ENCODE measurements around the gene TMSB15B.
"Not testable (repeated sequence)": the region's sequence is repeated elsewhere in the genome, so short reads cannot be mapped to it uniquely, and the experiment has no call there.

TMSB15B gene

DNA sequence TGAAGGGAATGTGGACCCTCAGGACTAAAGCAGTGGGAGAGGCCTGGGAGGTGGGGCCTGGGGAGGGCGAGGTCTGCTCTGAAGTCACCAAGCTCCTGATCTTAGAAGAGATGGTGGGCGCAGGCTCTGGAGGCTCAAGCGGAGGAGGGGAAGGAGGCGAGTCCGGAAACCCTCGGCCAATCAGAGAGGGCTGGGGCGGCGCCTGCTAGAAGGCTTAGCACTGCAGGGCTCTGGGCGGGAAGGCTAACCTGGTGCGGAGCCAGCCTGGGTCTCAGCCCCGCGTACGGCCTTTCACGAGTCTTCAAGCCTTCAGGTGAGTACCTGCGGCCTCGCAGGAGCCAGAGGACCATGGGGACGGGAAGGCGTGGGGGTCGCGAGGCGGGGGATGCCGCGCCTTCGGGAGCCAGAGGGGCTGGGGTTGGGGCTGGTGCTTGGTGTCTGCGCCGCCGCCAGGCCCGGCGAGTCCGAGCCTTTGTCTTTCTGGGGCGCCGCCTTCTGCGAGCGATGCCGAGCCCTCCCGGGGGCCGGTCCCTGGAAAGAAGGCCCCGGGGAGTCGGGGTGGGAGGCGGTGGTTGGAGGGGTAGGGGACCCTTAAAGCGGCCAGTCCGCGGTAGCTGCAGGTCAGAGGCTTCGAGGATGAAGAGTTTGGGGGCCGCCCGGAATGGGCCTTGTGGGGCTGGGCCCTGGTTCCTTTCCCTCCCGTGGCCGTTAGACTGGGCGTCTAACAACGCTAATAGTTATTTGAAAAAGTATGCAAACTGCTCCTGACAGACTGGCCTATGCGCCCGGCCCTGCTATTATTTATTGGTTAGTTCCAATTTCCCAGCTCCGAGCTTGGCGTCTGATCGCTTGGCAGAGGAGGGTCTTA lies at the start of gene TMSB15B:
Gene TMSB15B, plus strand, starts transcription at position 217 of the 868 bp plus-strand sequence.
- DNase-seq (ENCODE audit: low read depth in 2 of 2), result not testable (repeated sequence)

- DNase-seq (ENCODE audit: low read depth in 2 of 2), result no peak
Measured at GRCh38 chrX:103913356-103914020, 48.9 kb upstream of the TMSB15B start.

GRCh38 chrX:103918050-103918449 lies 44.4 kb upstream of the TMSB15B start:
- DNase-seq (ENCODE audit: low read depth in 2 of 2), result peak in 1 of 2 experiments; percentile 33

DNA sequence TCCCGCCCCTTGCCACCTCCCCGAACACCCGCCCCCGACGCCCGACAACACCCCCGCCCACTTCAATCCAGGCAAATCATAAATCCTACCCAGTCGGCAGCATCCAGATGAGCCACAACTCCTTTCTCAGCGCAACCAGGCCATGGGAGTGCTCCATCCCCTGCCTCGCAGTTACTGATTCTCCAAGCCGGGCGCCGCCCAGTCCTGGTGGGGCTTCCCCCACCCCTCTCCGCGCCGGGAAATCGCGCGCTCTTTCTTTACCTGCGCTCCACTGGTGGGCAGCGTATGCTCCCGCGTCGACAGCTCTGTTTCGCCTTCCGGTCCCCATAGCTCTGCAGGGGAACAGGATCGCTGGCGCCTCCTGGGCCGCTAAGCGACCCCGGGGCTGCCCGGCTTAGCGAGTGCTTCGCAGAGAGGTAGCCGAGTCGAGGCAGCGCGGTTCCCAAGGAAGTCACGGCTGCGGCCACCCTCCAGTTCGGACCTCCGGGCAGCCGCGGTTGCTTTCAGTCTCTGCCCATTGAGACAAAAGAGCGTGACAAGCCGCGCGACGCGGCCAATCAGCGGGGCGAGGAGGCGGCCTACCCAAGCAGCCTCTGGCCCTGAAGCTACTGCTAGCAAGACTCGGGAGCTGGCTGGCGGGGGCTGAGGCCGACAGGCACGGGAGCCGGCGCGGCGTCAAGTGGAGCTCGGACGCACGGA lies 43.7 kb upstream of the TMSB15B start:
- no peak for DNase-seq (ENCODE audit: low read depth in 2 of 2)

GRCh38 chrX:103919270-103919637 lies 43.2 kb upstream of the TMSB15B start:
- DNase-seq (ENCODE audit: low read depth in 2 of 2), result no peak

DNA sequence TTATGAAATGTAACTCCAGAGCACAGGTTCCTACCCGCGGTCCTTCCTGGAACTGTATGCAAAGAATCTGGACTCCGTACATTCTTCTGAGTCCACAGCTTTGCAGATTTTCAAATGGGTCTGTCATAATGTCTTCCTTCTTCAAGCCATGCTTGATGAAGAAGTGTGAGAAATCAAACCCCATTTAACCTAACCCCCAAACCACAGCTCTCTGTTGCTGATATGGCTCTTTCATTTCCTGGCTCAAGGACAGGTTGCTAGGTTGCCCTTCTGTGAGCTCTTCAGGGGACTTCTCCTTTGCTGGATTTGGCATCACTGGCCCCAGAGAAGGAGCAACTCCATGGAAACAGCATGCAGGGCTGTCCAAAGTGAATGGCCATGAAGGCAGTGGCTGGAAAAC lies 41.9 kb upstream of the TMSB15B start:
- not testable (repeated sequence) for DNase-seq (ENCODE audit: low read depth in 2 of 2)

DNA sequence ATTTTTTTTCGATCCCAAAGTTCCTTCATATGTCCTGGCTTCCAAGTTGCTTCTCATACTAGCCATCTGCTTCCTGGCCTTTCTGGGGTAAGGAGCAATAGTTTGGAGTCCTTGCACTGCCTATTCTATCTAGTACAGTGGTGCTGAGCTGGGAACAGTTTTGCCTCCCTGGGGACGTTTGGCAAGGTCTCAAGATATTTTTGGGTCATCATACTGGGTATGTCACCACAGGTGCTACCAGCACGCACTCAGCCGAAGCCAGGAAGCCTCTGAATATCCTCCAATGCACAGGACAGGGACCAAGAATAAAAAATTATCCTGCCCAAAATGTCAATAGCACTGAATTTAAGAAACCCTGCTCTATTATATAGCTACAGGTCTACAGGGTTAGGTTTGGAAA lies 35.4 kb upstream of the TMSB15B start:
- DNase-seq (ENCODE audit: low read depth in 2 of 2), result no peak

DNA sequence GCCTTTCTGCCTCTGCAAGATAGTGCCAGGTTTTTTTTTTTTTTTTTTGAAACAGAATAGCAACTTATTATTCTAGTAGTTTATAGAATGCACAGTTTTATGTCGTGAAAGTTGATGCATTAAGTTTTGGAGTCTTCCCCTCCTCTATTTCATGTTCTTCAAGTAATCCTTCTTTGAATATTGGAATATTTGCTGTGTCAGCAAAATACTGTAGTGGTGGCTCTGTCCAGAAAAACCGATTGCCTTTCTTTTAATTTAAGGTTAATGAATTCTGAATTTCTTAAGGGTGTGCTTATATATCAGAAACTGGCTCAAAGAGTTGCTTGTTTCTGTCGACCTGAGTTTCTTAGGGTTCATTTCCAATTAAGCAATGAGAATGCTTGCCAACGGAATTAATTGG lies 34.8 kb upstream of the TMSB15B start:
- DNase-seq (ENCODE audit: low read depth in 2 of 2), result no peak

GRCh38 chrX:103932133-103932532 lies 30.3 kb upstream of the TMSB15B start:
- DNase-seq (ENCODE audit: low read depth in 2 of 2), result no peak

- DNase-seq (ENCODE audit: low read depth in 2 of 2), result not testable (repeated sequence)
Measured at GRCh38 chrX:103940257-103940656, 22.2 kb upstream of the TMSB15B start.

- DNase-seq (ENCODE audit: low read depth in 2 of 2), result no peak
Measured at GRCh38 chrX:103941201-103941975, 21.0 kb upstream of the TMSB15B start.

- DNase-seq (ENCODE audit: low read depth in 2 of 2), result no peak
Measured at GRCh38 chrX:103949506-103949905, 12.9 kb upstream of the TMSB15B start.

DNA sequence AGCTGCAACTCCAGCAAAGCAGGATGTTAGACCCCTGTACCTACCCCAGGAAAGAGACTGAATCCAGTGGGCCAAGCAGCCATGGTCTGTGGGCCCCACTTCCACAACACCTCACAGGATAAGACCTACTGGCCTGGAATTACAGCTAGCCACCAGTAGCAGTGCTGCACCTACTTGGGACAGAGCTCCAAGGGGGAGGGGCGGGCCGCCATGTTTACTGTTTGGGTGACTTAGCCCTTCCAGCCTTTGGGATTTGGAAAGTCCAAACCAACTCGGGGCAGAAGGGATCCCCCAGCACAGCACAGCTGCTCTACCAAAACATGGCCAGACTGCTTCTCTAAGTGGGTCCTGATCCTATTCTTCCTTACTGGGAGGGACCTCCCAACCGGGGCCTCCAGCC lies 9.1 kb upstream of the TMSB15B start:
- no peak for DNase-seq (ENCODE audit: low read depth in 2 of 2)

GRCh38 chrX:103954259-103954658 lies 8.2 kb upstream of the TMSB15B start:
- no peak for DNase-seq (ENCODE audit: low read depth in 2 of 2)

DNA sequence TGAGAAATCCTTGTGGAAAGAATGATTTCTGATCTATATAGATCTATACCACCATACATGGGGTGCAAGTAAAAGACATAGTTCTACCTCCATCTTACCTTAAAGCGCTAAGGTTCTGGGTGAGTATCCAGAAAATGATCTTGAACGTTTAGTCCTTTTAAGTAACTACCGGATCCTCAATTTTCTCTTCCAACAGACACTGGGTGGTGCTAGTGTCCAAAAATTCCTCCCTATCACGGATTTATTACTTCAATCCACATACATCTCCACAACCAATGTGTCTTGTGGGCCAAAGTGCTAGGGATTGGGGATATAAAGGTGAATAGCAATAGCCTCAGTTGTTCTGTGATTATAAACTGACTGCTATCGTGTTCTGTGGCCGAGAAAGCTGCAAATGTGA lies 1.8 kb upstream of the TMSB15B start:
- not testable (repeated sequence) for DNase-seq (ENCODE audit: low read depth in 2 of 2)

GRCh38 chrX:103983508-103983907 lies 21.1 kb downstream of the TMSB15B start:
- not testable (repeated sequence) for DNase-seq (ENCODE audit: low read depth in 2 of 2)

DNA sequence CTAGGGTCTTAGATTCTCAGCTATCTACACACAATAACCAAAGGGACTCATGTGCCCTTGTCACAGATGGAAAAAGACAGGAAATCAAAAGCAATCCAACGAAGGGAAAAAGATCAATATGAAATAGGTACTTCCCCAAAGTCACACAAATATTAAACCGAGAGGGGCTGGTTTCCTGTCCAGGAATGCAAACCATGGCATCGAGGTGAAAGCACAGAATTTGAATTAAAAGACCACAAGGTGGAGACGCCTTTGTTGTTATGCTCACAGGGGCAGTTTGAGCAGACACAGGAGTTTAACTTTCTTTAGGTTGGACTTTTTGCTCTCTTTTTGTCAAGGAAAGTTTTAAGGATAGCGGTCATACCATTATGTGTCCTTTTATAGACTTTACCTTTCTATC lies 36.8 kb downstream of the TMSB15B start:
- DNase-seq (ENCODE audit: low read depth in 2 of 2), result no peak

DNA sequence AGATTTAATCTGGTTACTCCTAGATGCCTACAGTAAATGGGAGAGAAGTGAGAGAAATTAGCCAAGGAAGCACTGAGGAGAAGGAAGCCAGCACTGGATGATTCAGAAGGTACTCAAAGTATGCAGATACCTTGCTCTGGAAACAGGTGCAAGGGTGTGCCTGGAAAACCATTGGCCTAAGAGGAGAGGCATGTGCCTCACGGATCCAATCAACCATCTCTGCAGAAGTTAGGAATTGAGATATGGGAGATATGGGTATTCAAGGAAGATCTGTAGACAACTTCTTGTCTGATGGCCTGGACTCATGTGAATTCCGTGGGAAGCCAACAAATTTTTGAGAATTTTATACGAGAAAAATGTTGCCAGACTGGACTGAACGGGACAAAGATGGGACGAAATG lies 46.4 kb downstream of the TMSB15B start:
- DNase-seq (ENCODE audit: low read depth in 2 of 2), result no peak

- DNase-seq (ENCODE audit: low read depth in 2 of 2), result no peak
Measured at GRCh38 chrX:104013158-104013557, 50.7 kb downstream of the TMSB15B start.

DNA sequence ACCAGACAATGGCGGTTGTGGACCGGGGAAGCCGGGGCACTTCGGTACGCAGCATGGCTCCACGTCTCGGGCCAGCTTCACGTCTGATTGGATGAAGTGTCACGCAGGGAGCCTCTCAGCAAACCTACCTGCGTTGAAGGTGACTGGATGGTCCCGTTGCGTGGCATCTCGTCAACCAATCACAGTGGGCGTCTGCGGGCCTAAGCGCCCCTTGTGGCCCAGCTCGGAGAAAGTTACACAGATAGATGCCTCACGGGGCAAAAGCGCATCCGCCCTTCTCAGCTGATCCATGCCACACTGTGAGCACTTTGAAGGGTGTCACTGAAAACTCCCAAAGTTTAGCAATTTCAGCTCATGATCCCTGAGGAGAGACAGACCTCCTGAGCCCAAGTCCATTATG lies 51.2 kb downstream of the TMSB15B start, which contains the start of gene H2BW1:
Gene H2BW1, minus strand, starts transcription at position 103 of the 400 bp plus-strand sequence. CDS start 132 bp downstream, outside the sequence.
- DNase-seq (ENCODE audit: low read depth in 2 of 2), result no peak

DNA sequence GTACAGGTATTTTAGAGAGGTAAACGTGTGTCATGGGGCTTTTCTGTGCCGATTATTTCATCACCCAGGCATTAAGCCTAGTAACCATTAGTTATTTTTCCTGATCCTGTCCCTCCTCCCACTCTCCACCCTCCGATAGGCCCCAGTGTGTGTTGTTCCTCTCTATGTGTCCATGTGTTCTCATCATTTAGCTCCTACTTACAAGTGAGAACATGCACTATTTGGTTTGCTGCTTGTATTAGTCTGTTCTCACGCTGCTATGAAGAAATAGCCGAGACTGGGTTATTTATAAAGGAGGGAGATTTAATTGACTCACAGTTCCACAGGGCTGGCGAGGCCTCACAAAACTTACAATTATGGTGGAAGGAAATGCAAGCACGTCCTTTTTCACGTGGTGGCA lies 53.1 kb downstream of the TMSB15B start:
- not testable (repeated sequence) for DNase-seq (ENCODE audit: low read depth in 2 of 2)
